SU-DHL-6 (cell line): Measurements from ENCODE around the gene CSK.

Experiments used
- EZH2phosphoT487 ChIP-seq: fragments of 200-600 bp; sonication (generic), shearing (Covaris generic); conservative IDR thresholded peaks from 2 replicates; pipeline ENCODE4 v1.6.1; 2018; ENCODE audit warnings: mild to moderate bottlenecking, antibody characterized with exemption, low read length, moderate library complexity, mixed read lengths
- TF ChIP-seq, protein P1 (sequence below): fragments of 200-600 bp; sonication (generic); IDR thresholded peaks from one replicate; pipeline ENCODE4 v1.5.1; 2017; ENCODE audit warnings: antibody characterized with exemption, mild to moderate bottlenecking, low read length, moderate library complexity; ENCODE audit not compliant: insufficient read depth, poor library complexity, severe bottlenecking

DNA sequence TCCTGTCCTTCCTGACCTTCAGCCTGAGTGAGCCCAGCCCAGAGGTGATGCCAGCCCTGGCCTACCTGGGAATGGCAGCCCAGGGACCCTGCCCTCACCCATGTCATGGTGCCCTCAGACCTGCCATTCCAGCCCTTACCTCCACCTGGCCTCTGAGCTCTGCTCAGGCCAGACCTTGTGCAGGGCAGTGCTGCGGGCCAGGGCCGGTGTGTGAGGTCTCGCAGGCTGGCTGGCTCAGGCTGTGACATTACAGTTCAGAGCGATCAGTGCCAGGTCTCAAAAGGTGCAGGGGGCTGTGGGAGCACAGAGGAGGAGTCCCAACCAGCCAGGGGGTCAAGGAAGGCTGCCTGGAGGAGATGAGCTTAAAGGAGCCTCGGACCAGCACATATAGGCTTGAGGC, 38.2 kb downstream of the CSK start:
- TF ChIP-seq, protein P1, sequence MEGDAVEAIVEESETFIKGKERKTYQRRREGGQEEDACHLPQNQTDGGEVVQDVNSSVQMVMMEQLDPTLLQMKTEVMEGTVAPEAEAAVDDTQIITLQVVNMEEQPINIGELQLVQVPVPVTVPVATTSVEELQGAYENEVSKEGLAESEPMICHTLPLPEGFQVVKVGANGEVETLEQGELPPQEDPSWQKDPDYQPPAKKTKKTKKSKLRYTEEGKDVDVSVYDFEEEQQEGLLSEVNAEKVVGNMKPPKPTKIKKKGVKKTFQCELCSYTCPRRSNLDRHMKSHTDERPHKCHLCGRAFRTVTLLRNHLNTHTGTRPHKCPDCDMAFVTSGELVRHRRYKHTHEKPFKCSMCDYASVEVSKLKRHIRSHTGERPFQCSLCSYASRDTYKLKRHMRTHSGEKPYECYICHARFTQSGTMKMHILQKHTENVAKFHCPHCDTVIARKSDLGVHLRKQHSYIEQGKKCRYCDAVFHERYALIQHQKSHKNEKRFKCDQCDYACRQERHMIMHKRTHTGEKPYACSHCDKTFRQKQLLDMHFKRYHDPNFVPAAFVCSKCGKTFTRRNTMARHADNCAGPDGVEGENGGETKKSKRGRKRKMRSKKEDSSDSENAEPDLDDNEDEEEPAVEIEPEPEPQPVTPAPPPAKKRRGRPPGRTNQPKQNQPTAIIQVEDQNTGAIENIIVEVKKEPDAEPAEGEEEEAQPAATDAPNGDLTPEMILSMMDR, result no peak
- TF ChIP-seq EZH2phosphoT487, result no peak
